Activated CD4-positive, alpha-beta memory T cell treated with anti-CD3 and anti-CD28 coated beads for 36 hours (primary cell): ENCODE data around the gene STK33. TPM values are rescaled to one million over a fixed set of nuclear protein-coding genes. Genes with fewer than 3 reads are reported as not detected.

Source experiments
- CTCF ChIA-PET: fragments of 350-600 bp; sonication (Branson Sonifier 250); formaldehyde crosslinking; loops from one replicate; lab custom pipeline; 2021; ENCODE audit warnings: antibody characterized with exemption, inconsistent platforms; lab: Charles Lee
- POLR2A ChIA-PET: fragments of 350-600 bp; sonication (Branson Sonifier 250); formaldehyde crosslinking; loops from one replicate; lab custom pipeline; 2021; ENCODE audit warnings: antibody characterized with exemption; lab: Charles Lee
- DNase-seq: peaks from one replicate; pipeline ENCODE4 v3.0.0-alpha.2; 2020
- H3K27ac Mint-ChIP-seq: one replicate; pipeline ENCODE4 v1.8.0; 2021; ENCODE audit warnings: mixed read lengths
- H3K27me3 Mint-ChIP-seq: one replicate; pipeline ENCODE4 v1.8.0; 2021; ENCODE audit warnings: mixed read lengths
- H3K36me3 Mint-ChIP-seq: one replicate; pipeline ENCODE4 v1.8.0; 2021; ENCODE audit warnings: mixed read lengths
- H3K4me1 Mint-ChIP-seq: one replicate; pipeline ENCODE4 v1.8.0; 2021; ENCODE audit warnings: low read depth, mixed read lengths
- H3K4me3 Mint-ChIP-seq: one replicate; pipeline ENCODE4 v1.8.0; 2021; ENCODE audit warnings: mild to moderate bottlenecking, mixed read lengths
- H3K9me3 Mint-ChIP-seq: one replicate; pipeline ENCODE4 v1.8.0; 2021; ENCODE audit warnings: mixed read lengths
- intact Hi-C: fragments of 100-400 bp; cut with micrococcal nuclease; formaldehyde crosslinking; loops from one replicate; pipeline ENCODE4 v1.15.1; 2023
- total RNA-seq, 2 experiments: library from RNA; stranded (reverse); gene quantifications; one replicate each; pipeline ENCODE4 v1.2.3, GENCODE V29; 2021

Gene STK33
- under 1 TPM; 0.24 to 0.46 TPM for total RNA-seq

GRCh38 chr11:8593935-8594909, at the start of gene STK33:
TSS of gene STK33 (minus strand) at chr11:8594228. CDS start at chr11:8474905, 119,323 bp downstream.
- ChIA-PET CTCF (interaction anchor here (1.3 kb wide), 1 partner anchor 365 kb away, joined by 4 read pairs; no protein-coding TSS in a partner anchor), POLR2A (no interaction called here)
- Mint-ChIP-seq H3K27ac (no peak within 1 kb of the TSS), H3K36me3 (no peaks in the 10 kb centered on the region), H3K9me3 (no peaks in the 10 kb centered on the region), H3K4me1 (peaks cover 3% of the 10 kb centered on the region), H3K27me3 (peaks cover 49% of the 10 kb centered on the region), H3K4me3 (peak within 1 kb of the TSS; percentile 61)
- peak; percentile 55 for DNase-seq
- intact Hi-C loops: loop anchor here (10.0 kb wide), 1 partner anchor 221 kb away; a partner anchor contains a TSS

GRCh38 chr11:8642196-8642841, 48.3 kb upstream of the STK33 start:
- ChIA-PET CTCF (no interaction called here), POLR2A (interaction anchor here (1.3 kb wide), 1 partner anchor 14 kb away, joined by 3 read pairs; no protein-coding TSS in a partner anchor)
- intact Hi-C loops: no loop called here
- Mint-ChIP-seq H3K36me3 (peaks cover 40% of the 10 kb centered on the region), H3K4me1 (no peaks in the 10 kb centered on the region), H3K27ac (no peak overlapping the region), H3K4me3 (no peak overlapping the region), H3K27me3 (no peaks in the 10 kb centered on the region), H3K9me3 (no peaks in the 10 kb centered on the region)
- no peak for DNase-seq

GRCh38 chr11:8641332-8641731, 47.3 kb upstream of the STK33 start:
- H3K4me3 Mint-ChIP-seq: no peak overlapping the region
- no peaks in the 10 kb centered on the region for H3K4me1 Mint-ChIP-seq
- DNase-seq: no peak
- no peak overlapping the region for H3K27ac Mint-ChIP-seq
- no peaks in the 10 kb centered on the region for H3K27me3 Mint-ChIP-seq
- peaks cover 44% of the 10 kb centered on the region for H3K36me3 Mint-ChIP-seq
- ChIA-PET POLR2A (no interaction called here), CTCF (no interaction called here)
- H3K9me3 Mint-ChIP-seq: no peaks in the 10 kb centered on the region
- intact Hi-C loops: no loop called here

GRCh38 chr11:8640267-8640906, 46.4 kb upstream of the STK33 start:
- H3K27ac Mint-ChIP-seq: no peak overlapping the region
- H3K4me3 Mint-ChIP-seq: no peak overlapping the region
- no peaks in the 10 kb centered on the region for H3K27me3 Mint-ChIP-seq
- peaks cover 5% of the 10 kb centered on the region for H3K9me3 Mint-ChIP-seq
- H3K36me3 Mint-ChIP-seq: peaks cover 51% of the 10 kb centered on the region
- CTCF ChIA-PET: no interaction called here
- no peak for DNase-seq
- POLR2A ChIA-PET: no interaction called here
- H3K4me1 Mint-ChIP-seq: no peaks in the 10 kb centered on the region
- intact Hi-C loops: no loop called here

- Mint-ChIP-seq H3K27ac (no peak overlapping the region), H3K4me3 (no peak overlapping the region), H3K27me3 (no peaks in the 10 kb centered on the region), H3K36me3 (peaks cover 56% of the 10 kb centered on the region), H3K4me1 (no peaks in the 10 kb centered on the region), H3K9me3 (peaks cover 5% of the 10 kb centered on the region)
- intact Hi-C loops: no loop called here
- no peak for DNase-seq
- POLR2A ChIA-PET: no interaction called here
- CTCF ChIA-PET: no interaction called here
These were observed 45.6 kb upstream of the STK33 start for GRCh38 chr11:8639655-8640054.

- CTCF ChIA-PET: no interaction called here
These were observed 44.3 kb upstream of the STK33 start for GRCh38 chr11:8638300-8638699.

GRCh38 chr11:8636127-8636526, 42.1 kb upstream of the STK33 start:
- ChIA-PET POLR2A (no interaction called here), CTCF (interaction anchor here (0.7 kb wide), 1 partner anchor 871 kb away, joined by 3 read pairs; no protein-coding TSS in a partner anchor)
- DNase-seq: no peak
- Mint-ChIP-seq H3K27me3 (no peaks in the 10 kb centered on the region), H3K27ac (no peak overlapping the region), H3K4me1 (no peaks in the 10 kb centered on the region), H3K36me3 (peaks cover 48% of the 10 kb centered on the region), H3K4me3 (no peak overlapping the region), H3K9me3 (peaks cover 5% of the 10 kb centered on the region)
- intact Hi-C loops: no loop called here

More at GRCh38 chr11:8638300-8638699, 44.3 kb upstream of the STK33 start:
- Mint-ChIP-seq H3K4me3 (no peak overlapping the region), H3K4me1 (no peaks in the 10 kb centered on the region), H3K27ac (no peak overlapping the region), H3K27me3 (no peaks in the 10 kb centered on the region), H3K9me3 (peaks cover 5% of the 10 kb centered on the region), H3K36me3 (peaks cover 56% of the 10 kb centered on the region)
- DNase-seq: no peak
- POLR2A ChIA-PET: no interaction called here
- intact Hi-C loops: no loop called here

- Mint-ChIP-seq H3K27me3 (no peaks in the 10 kb centered on the region), H3K36me3 (peaks cover 48% of the 10 kb centered on the region), H3K4me1 (no peaks in the 10 kb centered on the region), H3K27ac (no peak overlapping the region), H3K4me3 (no peak overlapping the region), H3K9me3 (peaks cover 5% of the 10 kb centered on the region)
- ChIA-PET CTCF (no interaction called here), POLR2A (no interaction called here)
- no peak for DNase-seq
- intact Hi-C loops: no loop called here
These were observed 40.5 kb upstream of the STK33 start for GRCh38 chr11:8634498-8634897.

- CTCF ChIA-PET: interaction anchor here (1.3 kb wide), 1 partner anchor 328 kb away, joined by 3 read pairs; no protein-coding TSS in a partner anchor
- Mint-ChIP-seq H3K27me3 (no peaks in the 10 kb centered on the region), H3K4me1 (no peaks in the 10 kb centered on the region), H3K4me3 (no peak overlapping the region), H3K27ac (no peak overlapping the region), H3K36me3 (peaks cover 26% of the 10 kb centered on the region), H3K9me3 (peaks cover 5% of the 10 kb centered on the region)
- DNase-seq: no peak
- POLR2A ChIA-PET: no interaction called here
- intact Hi-C loops: no loop called here
These were observed 37.5 kb upstream of the STK33 start for GRCh38 chr11:8631395-8632118.

GRCh38 chr11:8624698-8625097, 30.7 kb upstream of the STK33 start:
- ChIA-PET CTCF (no interaction called here), POLR2A (no interaction called here)
- Mint-ChIP-seq H3K27ac (no peak overlapping the region), H3K4me3 (no peak overlapping the region), H3K36me3 (peaks cover 22% of the 10 kb centered on the region), H3K27me3 (no peaks in the 10 kb centered on the region), H3K4me1 (no peaks in the 10 kb centered on the region), H3K9me3 (no peaks in the 10 kb centered on the region)
- intact Hi-C loops: no loop called here
- DNase-seq: no peak

GRCh38 chr11:8621147-8621546, 27.1 kb upstream of the STK33 start:
- intact Hi-C loops: no loop called here
- H3K36me3 Mint-ChIP-seq: peaks cover 32% of the 10 kb centered on the region
- no peaks in the 10 kb centered on the region for H3K27me3 Mint-ChIP-seq
- no peaks in the 10 kb centered on the region for H3K4me1 Mint-ChIP-seq
- DNase-seq: no peak
- ChIA-PET CTCF (no interaction called here), POLR2A (no interaction called here)
- H3K4me3 Mint-ChIP-seq: no peak overlapping the region
- H3K27ac Mint-ChIP-seq: no peak overlapping the region
- no peaks in the 10 kb centered on the region for H3K9me3 Mint-ChIP-seq
